Activated T-helper 1 cell treated with anti-CD3 and anti-CD28 coated beads, Interleukin-12 subunit alpha, Interleukin-12 subunit beta, Interleukin-2, Interleukin-4 antibody, amounts not matched to agents 30 ng/mL and 10 ng/mL and 1 ng/mL, durations not matched to agents 14 hours and 24 hours and 36 hours (primary cell): ENCODE data around the gene ZNF41. TPM values are rescaled to one million over a fixed set of nuclear protein-coding genes. Genes with fewer than 3 reads are reported as not detected.
A peak's percentile ranks its signal among the peaks of the same experiment; 100 is the strongest.
"Not testable (repeated sequence)": the region's sequence is repeated elsewhere in the genome, so short reads cannot be mapped to it uniquely, and the experiment has no call there.

Experiments
- DNase-seq: peaks from one replicate; pipeline ENCODE4 v3.0.0; 2021; ENCODE audit warnings: low spot score
- H3K27ac Mint-ChIP-seq: one replicate; pipeline ENCODE4 v1.8.0; 2021; ENCODE audit warnings: mild to moderate bottlenecking, mixed read lengths
- H3K27me3 Mint-ChIP-seq: one replicate; pipeline ENCODE4 v1.8.0; 2022; ENCODE audit warnings: mild to moderate bottlenecking, moderate library complexity, mixed read lengths; ENCODE audit not compliant: insufficient read depth
- H3K36me3 Mint-ChIP-seq: one replicate; pipeline ENCODE4 v1.8.0; 2021; ENCODE audit warnings: low read depth, mixed read lengths
- H3K4me1 Mint-ChIP-seq: one replicate; pipeline ENCODE4 v1.8.0; 2021; ENCODE audit warnings: low read depth, mixed read lengths
- H3K4me3 Mint-ChIP-seq: one replicate; pipeline ENCODE4 v1.8.0; 2021; ENCODE audit warnings: mild to moderate bottlenecking, moderate library complexity, mixed read lengths
- H3K9me3 Mint-ChIP-seq: one replicate; pipeline ENCODE4 v1.8.0; 2021; ENCODE audit warnings: mixed read lengths
- intact Hi-C: fragments of 100-400 bp; cut with micrococcal nuclease; formaldehyde crosslinking; loops from one replicate; pipeline ENCODE4 v1.15.1; 2024
- total RNA-seq: library from RNA; stranded (reverse); gene quantifications from 2 replicates; pipeline ENCODE4 v1.2.3, GENCODE V29; 2022

Gene ZNF41
- total RNA-seq, 1 donor from 2014 or later: 10.7 TPM

- no peak overlapping the region for H3K27ac Mint-ChIP-seq
- H3K36me3 Mint-ChIP-seq: no peaks in the 10 kb centered on the region
- H3K9me3 Mint-ChIP-seq: no peaks in the 10 kb centered on the region
- H3K27me3 Mint-ChIP-seq: no peaks in the 10 kb centered on the region
- DNase-seq: no peak
- H3K4me3 Mint-ChIP-seq: no peak overlapping the region
- intact Hi-C loops: no loop called here
- no peaks in the 10 kb centered on the region for H3K4me1 Mint-ChIP-seq
Observed at GRCh38 chrX:47503151-47503550, 20.1 kb upstream of the ZNF41 start.

GRCh38 chrX:47502316-47503125, 19.5 kb upstream of the ZNF41 start:
- no peaks in the 10 kb centered on the region for H3K9me3 Mint-ChIP-seq
- no peaks in the 10 kb centered on the region for H3K27me3 Mint-ChIP-seq
- H3K27ac Mint-ChIP-seq: no peak overlapping the region
- no peaks in the 10 kb centered on the region for H3K36me3 Mint-ChIP-seq
- intact Hi-C loops: no loop called here
- H3K4me3 Mint-ChIP-seq: no peak overlapping the region
- DNase-seq: no peak
- no peaks in the 10 kb centered on the region for H3K4me1 Mint-ChIP-seq

- no peaks in the 10 kb centered on the region for H3K36me3 Mint-ChIP-seq
- H3K9me3 Mint-ChIP-seq: no peaks in the 10 kb centered on the region
- DNase-seq: no peak
- no peaks in the 10 kb centered on the region for H3K27me3 Mint-ChIP-seq
- H3K27ac Mint-ChIP-seq: no peak overlapping the region
- intact Hi-C loops: no loop called here
- no peaks in the 10 kb centered on the region for H3K4me1 Mint-ChIP-seq
- no peak overlapping the region for H3K4me3 Mint-ChIP-seq
Observed at GRCh38 chrX:47501226-47502074, 18.4 kb upstream of the ZNF41 start.

- Mint-ChIP-seq H3K4me3 (no peak overlapping the region), H3K27ac (no peak overlapping the region), H3K27me3 (no peaks in the 10 kb centered on the region), H3K4me1 (no peaks in the 10 kb centered on the region), H3K36me3 (no peaks in the 10 kb centered on the region), H3K9me3 (no peaks in the 10 kb centered on the region)
- intact Hi-C loops: no loop called here
- DNase-seq: no peak
Observed at GRCh38 chrX:47500554-47500953, 17.5 kb upstream of the ZNF41 start.

GRCh38 chrX:47499293-47499692, 16.3 kb upstream of the ZNF41 start:
- Mint-ChIP-seq H3K27me3 (no peaks in the 10 kb centered on the region), H3K4me3 (no peak overlapping the region), H3K36me3 (no peaks in the 10 kb centered on the region), H3K4me1 (no peaks in the 10 kb centered on the region), H3K27ac (no peak overlapping the region), H3K9me3 (no peaks in the 10 kb centered on the region)
- intact Hi-C loops: no loop called here
- DNase-seq: no peak

GRCh38 chrX:47498411-47498810, 15.4 kb upstream of the ZNF41 start:
- intact Hi-C loops: no loop called here
- Mint-ChIP-seq H3K36me3 (no peaks in the 10 kb centered on the region), H3K27ac (no peak overlapping the region), H3K4me1 (no peaks in the 10 kb centered on the region), H3K9me3 (no peaks in the 10 kb centered on the region), H3K4me3 (no peak overlapping the region), H3K27me3 (no peaks in the 10 kb centered on the region)
- DNase-seq: no peak

GRCh38 chrX:47497271-47497888, 14.4 kb upstream of the ZNF41 start:
- Mint-ChIP-seq H3K4me3 (no peak overlapping the region), H3K9me3 (no peaks in the 10 kb centered on the region), H3K36me3 (no peaks in the 10 kb centered on the region), H3K27ac (no peak overlapping the region), H3K4me1 (no peaks in the 10 kb centered on the region), H3K27me3 (no peaks in the 10 kb centered on the region)
- no peak for DNase-seq
- intact Hi-C loops: no loop called here

GRCh38 chrX:47492133-47492532, 9.1 kb upstream of the ZNF41 start:
- H3K36me3 Mint-ChIP-seq, H3K4me1 Mint-ChIP-seq, H3K27me3 Mint-ChIP-seq, intact Hi-C loops, H3K4me3 Mint-ChIP-seq, H3K27ac Mint-ChIP-seq, DNase-seq, H3K9me3 Mint-ChIP-seq: not testable (repeated sequence)

GRCh38 chrX:47489507-47490275, 6.7 kb upstream of the ZNF41 start:
- Mint-ChIP-seq H3K4me1 (no peaks in the 10 kb centered on the region), H3K27me3 (no peaks in the 10 kb centered on the region), H3K4me3 (no peak overlapping the region), H3K36me3 (no peaks in the 10 kb centered on the region), H3K9me3 (no peaks in the 10 kb centered on the region), H3K27ac (no peak overlapping the region)
- intact Hi-C loops: loop anchor here (10.0 kb wide), 1 partner anchor 1675 kb away; the partner anchor contains the start of gene MAGIX
- no peak for DNase-seq

GRCh38 chrX:47484885-47485284, 1.9 kb upstream of the ZNF41 start:
- Mint-ChIP-seq H3K36me3 (no peaks in the 10 kb centered on the region), H3K4me1 (peaks cover 26% of the 10 kb centered on the region), H3K27ac (no peak overlapping the region), H3K4me3 (no peak overlapping the region), H3K9me3 (no peaks in the 10 kb centered on the region), H3K27me3 (no peaks in the 10 kb centered on the region)
- no peak for DNase-seq
- intact Hi-C loops: loop anchor here (5.0 to 10.0 kb wide), 4 partner anchors 37 to 1680 kb away; partner anchors contain the start of gene MAGIX

GRCh38 chrX:47483306-47484268, 565 bp upstream of the ZNF41 start:
- H3K27ac Mint-ChIP-seq: peak overlapping the region; percentile 91
- H3K36me3 Mint-ChIP-seq: no peaks in the 10 kb centered on the region
- H3K9me3 Mint-ChIP-seq: no peaks in the 10 kb centered on the region
- no peak for DNase-seq
- no peaks in the 10 kb centered on the region for H3K27me3 Mint-ChIP-seq
- peaks cover 26% of the 10 kb centered on the region for H3K4me1 Mint-ChIP-seq
- peak overlapping the region; percentile 92 for H3K4me3 Mint-ChIP-seq
- intact Hi-C loops: loop anchor here (5.0 to 10.0 kb wide), 4 partner anchors 39 to 1681 kb away; partner anchors contain the start of gene MAGIX
